DOHH2 (cell line): ENCODE measurements around the gene SLC24A1.

Source experiments
- CTCF ChIP-seq: fragments of 200-600 bp; sonication (generic); IDR thresholded peaks from one replicate; pipeline ENCODE4 v1.5.1; 2014; ENCODE audit warnings: antibody characterized with exemption, mild to moderate bottlenecking, low read depth, low read length; ENCODE audit not compliant: poor library complexity, severe bottlenecking
- EZH2phosphoT487 ChIP-seq: fragments of 200-600 bp; sonication (generic); IDR thresholded peaks from 2 replicates; pipeline ENCODE4 v1.6.1; 2017; ENCODE audit warnings: borderline replicate concordance, mild to moderate bottlenecking, antibody characterized with exemption, low read length, moderate library complexity, mixed read lengths

GRCh38 chr15:65621638-65622037, at the start of gene SLC24A1:
- TF ChIP-seq CTCF (no peak), EZH2phosphoT487 (no peak)
